ENCODE measurements around the gene NT5DC1.

NT5DC1 gene

DNA sequence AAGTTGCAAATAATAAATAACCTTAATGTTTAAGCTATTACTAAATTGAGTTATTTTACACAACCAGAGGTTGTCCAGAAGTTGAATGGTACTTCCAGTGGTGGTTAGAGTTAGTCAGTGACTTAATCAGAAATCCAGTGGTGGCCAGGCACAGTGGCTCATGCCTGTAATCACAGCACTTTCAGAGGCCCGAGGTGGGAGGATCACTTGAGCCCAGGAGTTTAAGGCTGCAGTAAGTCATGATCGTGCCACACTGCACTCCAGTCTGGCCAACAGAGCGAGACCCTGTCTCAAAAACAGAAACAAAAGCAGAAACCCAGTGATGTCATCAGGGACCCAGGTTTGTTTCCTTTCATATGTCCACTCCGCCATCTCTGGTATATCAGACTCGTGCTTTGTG, 118.2 kb downstream of the NT5DC1 start:
- ATAC-seq (ENCODE audit: insufficient read depth, low read depth) (no peak), DNase-seq (no peak)
- no peak overlapping the region for H2AFZ ChIP-seq (ENCODE audit: low read depth, low read length)
- no peak overlapping the region for H3K27ac ChIP-seq (ENCODE audit: low read length)
- no peak overlapping the region for H3K4me2 ChIP-seq (ENCODE audit: insufficient read depth, low read length)
- no peaks in the 10 kb centered on the region for H3K79me2 ChIP-seq (ENCODE audit: insufficient read depth, low read length)
- no peak overlapping the region for H3K9ac ChIP-seq (ENCODE audit: low read depth, low read length)
- H3K27me3 ChIP-seq (ENCODE audit: insufficient read depth, low read length, poor library complexity): no peaks in the 10 kb centered on the region
- TF ChIP-seq EZH2 (IDR thresholded peaks at IDR 0.05; ENCODE audit: borderline replicate concordance, low read depth, low read length, severe bottlenecking): no peak
- TF ChIP-seq, protein P1, sequence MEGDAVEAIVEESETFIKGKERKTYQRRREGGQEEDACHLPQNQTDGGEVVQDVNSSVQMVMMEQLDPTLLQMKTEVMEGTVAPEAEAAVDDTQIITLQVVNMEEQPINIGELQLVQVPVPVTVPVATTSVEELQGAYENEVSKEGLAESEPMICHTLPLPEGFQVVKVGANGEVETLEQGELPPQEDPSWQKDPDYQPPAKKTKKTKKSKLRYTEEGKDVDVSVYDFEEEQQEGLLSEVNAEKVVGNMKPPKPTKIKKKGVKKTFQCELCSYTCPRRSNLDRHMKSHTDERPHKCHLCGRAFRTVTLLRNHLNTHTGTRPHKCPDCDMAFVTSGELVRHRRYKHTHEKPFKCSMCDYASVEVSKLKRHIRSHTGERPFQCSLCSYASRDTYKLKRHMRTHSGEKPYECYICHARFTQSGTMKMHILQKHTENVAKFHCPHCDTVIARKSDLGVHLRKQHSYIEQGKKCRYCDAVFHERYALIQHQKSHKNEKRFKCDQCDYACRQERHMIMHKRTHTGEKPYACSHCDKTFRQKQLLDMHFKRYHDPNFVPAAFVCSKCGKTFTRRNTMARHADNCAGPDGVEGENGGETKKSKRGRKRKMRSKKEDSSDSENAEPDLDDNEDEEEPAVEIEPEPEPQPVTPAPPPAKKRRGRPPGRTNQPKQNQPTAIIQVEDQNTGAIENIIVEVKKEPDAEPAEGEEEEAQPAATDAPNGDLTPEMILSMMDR (IDR thresholded peaks at IDR 0.05; ENCODE audit: borderline replicate concordance, extremely low read depth, low read length, poor library complexity, severe bottlenecking): no peak
- H3K36me3 ChIP-seq (ENCODE audit: insufficient read depth, low read length): no peaks in the 10 kb centered on the region
- no peak overlapping the region for H3K4me3 ChIP-seq (ENCODE audit: low read depth in 1 of 2, low read length in 2 of 2)
- no peaks in the 10 kb centered on the region for H3K4me1 ChIP-seq (ENCODE audit: insufficient read depth, low read length)
- H3K9me3 ChIP-seq (ENCODE audit: insufficient read depth, low read length, severe bottlenecking): no peaks in the 10 kb centered on the region
- no peaks in the 10 kb centered on the region for H4K20me1 ChIP-seq (ENCODE audit: insufficient read depth, low read length)

DNA sequence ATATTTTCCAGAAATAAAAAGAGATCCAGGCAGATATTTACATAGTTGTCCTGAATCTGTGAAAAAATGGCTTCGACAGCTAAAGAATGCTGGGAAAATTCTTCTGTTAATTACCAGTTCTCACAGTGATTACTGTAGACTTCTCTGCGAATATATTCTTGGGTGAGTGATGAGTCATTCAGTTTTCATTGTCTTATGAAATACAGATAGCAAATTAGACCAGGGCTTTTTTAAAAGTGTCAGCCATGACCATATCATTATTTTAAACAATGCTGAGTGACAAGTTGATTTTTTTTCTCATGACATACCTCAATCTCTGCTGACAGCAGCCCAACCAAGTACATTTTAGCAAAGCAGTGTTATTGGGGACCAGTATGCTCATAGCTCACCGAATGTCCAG, 120.4 kb downstream of the NT5DC1 start:
- no peaks in the 10 kb centered on the region for H3K4me1 ChIP-seq (ENCODE audit: insufficient read depth, low read length)
- ATAC-seq (ENCODE audit: insufficient read depth, low read depth) (no peak), DNase-seq (no peak)
- H2AFZ ChIP-seq (ENCODE audit: low read depth, low read length): no peak overlapping the region
- no peaks in the 10 kb centered on the region for H3K36me3 ChIP-seq (ENCODE audit: insufficient read depth, low read length)
- H4K20me1 ChIP-seq (ENCODE audit: insufficient read depth, low read length): no peaks in the 10 kb centered on the region
- TF ChIP-seq, protein P1 (IDR thresholded peaks at IDR 0.05; ENCODE audit: borderline replicate concordance, extremely low read depth, low read length, poor library complexity, severe bottlenecking): no peak
- TF ChIP-seq EZH2 (IDR thresholded peaks at IDR 0.05; ENCODE audit: borderline replicate concordance, low read depth, low read length, severe bottlenecking): no peak
- H3K4me2 ChIP-seq (ENCODE audit: insufficient read depth, low read length): no peak overlapping the region
- no peak overlapping the region for H3K9ac ChIP-seq (ENCODE audit: low read depth, low read length)
- no peak overlapping the region for H3K4me3 ChIP-seq (ENCODE audit: low read depth in 1 of 2, low read length in 2 of 2)
- no peak overlapping the region for H3K27ac ChIP-seq (ENCODE audit: low read length)
- no peaks in the 10 kb centered on the region for H3K79me2 ChIP-seq (ENCODE audit: insufficient read depth, low read length)
- no peaks in the 10 kb centered on the region for H3K27me3 ChIP-seq (ENCODE audit: insufficient read depth, low read length, poor library complexity)
- H3K9me3 ChIP-seq (ENCODE audit: insufficient read depth, low read length, severe bottlenecking): no peaks in the 10 kb centered on the region

DNA sequence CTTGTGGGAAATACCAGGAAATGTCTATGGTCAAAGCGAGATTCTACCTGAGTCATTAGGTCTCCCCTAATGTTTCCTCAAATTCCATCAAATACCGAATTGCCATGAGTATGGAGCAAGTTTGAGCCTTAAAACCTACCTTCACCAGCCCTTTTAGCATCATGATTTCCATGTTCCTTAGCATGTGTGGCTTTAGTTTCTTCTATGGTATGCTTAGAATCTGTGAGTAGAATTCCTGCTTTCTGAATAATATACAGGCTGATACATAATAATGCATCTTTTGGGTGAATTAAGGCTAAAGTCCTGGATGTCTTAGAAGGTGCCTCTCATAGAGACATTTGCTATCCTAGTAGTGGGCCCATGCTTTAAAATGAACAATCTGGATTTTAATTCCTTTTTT, 121.3 kb downstream of the NT5DC1 start:
- no peak overlapping the region for H3K9ac ChIP-seq (ENCODE audit: low read depth, low read length)
- no peak for TF ChIP-seq EZH2 (IDR thresholded peaks at IDR 0.05; ENCODE audit: borderline replicate concordance, low read depth, low read length, severe bottlenecking)
- TF ChIP-seq, protein P1 (IDR thresholded peaks at IDR 0.05; ENCODE audit: borderline replicate concordance, extremely low read depth, low read length, poor library complexity, severe bottlenecking): no peak
- H3K4me1 ChIP-seq (ENCODE audit: insufficient read depth, low read length): no peaks in the 10 kb centered on the region
- H3K79me2 ChIP-seq (ENCODE audit: insufficient read depth, low read length): no peaks in the 10 kb centered on the region
- no peak overlapping the region for H3K4me2 ChIP-seq (ENCODE audit: insufficient read depth, low read length)
- H3K4me3 ChIP-seq (ENCODE audit: low read depth in 1 of 2, low read length in 2 of 2): no peak overlapping the region
- no peaks in the 10 kb centered on the region for H4K20me1 ChIP-seq (ENCODE audit: insufficient read depth, low read length)
- ATAC-seq (ENCODE audit: insufficient read depth, low read depth): no peak
- H3K27ac ChIP-seq (ENCODE audit: low read length): no peak overlapping the region
- H3K9me3 ChIP-seq (ENCODE audit: insufficient read depth, low read length, severe bottlenecking): no peaks in the 10 kb centered on the region
- DNase-seq: no peak
- H3K27me3 ChIP-seq (ENCODE audit: insufficient read depth, low read length, poor library complexity): no peaks in the 10 kb centered on the region
- no peaks in the 10 kb centered on the region for H3K36me3 ChIP-seq (ENCODE audit: insufficient read depth, low read length)
- H2AFZ ChIP-seq (ENCODE audit: low read depth, low read length): no peak overlapping the region

DNA sequence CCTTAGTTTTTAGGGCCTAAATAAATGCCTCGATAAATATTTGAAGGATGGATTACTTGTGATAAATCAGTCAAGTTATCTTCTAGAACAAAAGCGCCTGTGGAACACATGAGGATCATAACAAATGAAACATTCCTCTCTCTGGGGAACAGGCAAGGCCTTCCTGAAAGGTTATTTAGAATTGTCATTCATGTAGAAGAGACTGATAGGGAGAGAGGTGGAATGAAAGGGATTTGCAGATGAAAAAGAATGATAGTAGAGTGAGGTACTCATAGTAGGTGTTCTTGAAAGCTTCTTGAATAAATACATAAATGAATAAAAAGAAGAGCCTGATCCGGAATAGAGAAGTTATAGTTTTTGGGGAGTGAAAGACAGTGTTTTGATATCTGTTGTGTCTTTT, 122.7 kb downstream of the NT5DC1 start:
- H3K79me2 ChIP-seq (ENCODE audit: insufficient read depth, low read length): no peaks in the 10 kb centered on the region
- DNase-seq: no peak
- no peak overlapping the region for H3K4me3 ChIP-seq (ENCODE audit: low read depth in 1 of 2, low read length in 2 of 2)
- no peaks in the 10 kb centered on the region for H3K27me3 ChIP-seq (ENCODE audit: insufficient read depth, low read length, poor library complexity)
- H3K36me3 ChIP-seq (ENCODE audit: insufficient read depth, low read length): no peaks in the 10 kb centered on the region
- no peaks in the 10 kb centered on the region for H3K9me3 ChIP-seq (ENCODE audit: insufficient read depth, low read length, severe bottlenecking)
- no peak overlapping the region for H3K4me2 ChIP-seq (ENCODE audit: insufficient read depth, low read length)
- no peak for ATAC-seq (ENCODE audit: insufficient read depth, low read depth)
- TF ChIP-seq, protein P1 (IDR thresholded peaks at IDR 0.05; ENCODE audit: borderline replicate concordance, extremely low read depth, low read length, poor library complexity, severe bottlenecking): no peak
- no peak overlapping the region for H3K9ac ChIP-seq (ENCODE audit: low read depth, low read length)
- H3K27ac ChIP-seq (ENCODE audit: low read length): no peak overlapping the region
- no peaks in the 10 kb centered on the region for H4K20me1 ChIP-seq (ENCODE audit: insufficient read depth, low read length)
- H3K4me1 ChIP-seq (ENCODE audit: insufficient read depth, low read length): no peaks in the 10 kb centered on the region
- no peak overlapping the region for H2AFZ ChIP-seq (ENCODE audit: low read depth, low read length)
